Eye (tissue), 1 donor: ENCODE results near the gene BCLAF1.
"Not testable (repeated sequence)": the region's sequence is repeated elsewhere in the genome, so short reads cannot be mapped to it uniquely, and the experiment has no call there.

ENCODE experiments used
- DNase-seq: peaks from one replicate; pipeline ENCODE4 v3.0.0-alpha.2; 2015

Gene BCLAF1

DNA sequence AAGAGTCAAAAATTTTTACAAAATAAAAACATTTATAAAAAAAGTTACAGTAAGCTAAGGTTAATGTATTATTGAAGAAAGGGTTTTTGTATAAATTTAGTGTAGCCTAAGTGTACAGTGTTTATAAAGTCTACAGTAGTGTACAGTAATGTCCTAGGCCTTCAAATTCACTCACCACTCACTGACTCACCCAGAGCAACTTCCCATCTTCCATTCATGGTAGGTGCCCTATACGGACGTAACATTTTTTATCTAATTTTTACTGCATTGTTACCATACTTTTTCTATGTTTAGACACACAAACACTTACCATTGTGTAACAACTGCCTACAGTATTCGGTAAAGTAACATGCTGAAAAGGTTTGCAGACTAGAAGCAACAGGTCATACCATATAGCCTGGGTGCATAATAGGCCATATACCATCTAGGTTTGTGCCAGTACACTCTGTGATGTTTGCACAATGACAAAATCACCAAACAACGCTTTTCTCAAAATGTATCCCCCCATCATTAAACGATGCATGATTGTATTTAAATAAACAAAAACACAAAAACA is 45.5 kb downstream of the BCLAF1 start:
- DNase-seq = no peak

GRCh38 chr6:136236466-136237293 is 53.0 kb downstream of the BCLAF1 start:
- no peak for DNase-seq

DNA sequence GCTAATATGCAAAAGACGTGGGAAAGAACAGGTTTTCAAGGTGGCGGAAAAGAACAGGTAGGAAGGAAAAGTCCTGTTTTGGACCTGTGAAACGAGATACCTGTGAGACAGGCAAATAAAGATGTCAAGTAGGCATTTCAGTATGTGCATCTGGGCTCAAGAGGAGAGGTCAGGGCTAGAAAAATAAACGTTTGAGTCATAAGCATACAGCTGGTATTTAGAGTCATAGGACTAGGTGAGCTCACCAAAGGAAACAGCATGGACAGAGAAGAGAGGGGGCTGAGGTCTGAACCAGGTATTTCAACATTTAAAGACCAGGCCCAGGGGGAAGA is 54.4 kb downstream of the BCLAF1 start:
- DNase-seq = no peak

GRCh38 chr6:136232701-136233100 is 56.9 kb downstream of the BCLAF1 start:
- DNase-seq = no peak

- DNase-seq = no peak
Measured at GRCh38 chr6:136230219-136230853, 59.3 kb downstream of the BCLAF1 start.

GRCh38 chr6:136228814-136229213 is 60.8 kb downstream of the BCLAF1 start:
- no peak for DNase-seq

DNA sequence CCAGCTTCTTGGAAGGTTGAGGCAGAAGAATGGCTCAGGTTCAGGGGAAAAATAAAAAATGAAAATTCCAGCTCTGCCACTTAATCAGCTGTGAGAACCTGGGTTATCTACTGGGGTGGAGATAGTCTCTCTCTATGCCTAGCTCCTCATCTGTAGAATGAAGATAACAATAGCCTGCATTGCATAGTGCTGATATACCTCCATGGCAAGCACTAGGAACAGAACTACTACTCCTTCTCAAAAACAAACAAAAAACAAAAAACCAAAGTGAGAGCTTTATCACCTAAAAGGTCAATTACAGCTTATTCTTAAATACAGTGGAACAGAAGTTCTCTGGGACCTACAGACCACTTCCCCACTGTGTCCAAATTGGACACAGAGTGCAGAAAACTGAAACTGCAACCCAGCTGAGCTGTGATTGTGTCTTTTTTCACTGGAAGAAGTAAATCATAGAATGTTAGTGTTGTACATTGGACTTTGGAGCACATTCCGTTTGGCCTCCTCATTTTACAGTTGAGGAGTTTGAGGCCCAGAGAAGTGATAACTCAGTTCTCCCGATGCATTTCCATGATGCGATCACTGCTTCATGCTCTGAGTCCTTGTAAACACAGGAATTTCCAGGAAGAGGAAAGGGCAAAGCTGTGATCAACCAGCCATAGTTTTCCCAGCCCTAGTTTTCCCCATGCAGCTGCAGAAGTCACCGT is 62.8 kb downstream of the BCLAF1 start:
- no peak for DNase-seq

- DNase-seq = peak; percentile 86
Measured at GRCh38 chr6:136226027-136226673, 63.5 kb downstream of the BCLAF1 start.

GRCh38 chr6:136225496-136225895 is 64.2 kb downstream of the BCLAF1 start:
- DNase-seq = no peak

- not testable (repeated sequence) for DNase-seq
Measured at GRCh38 chr6:136224974-136225373, 64.7 kb downstream of the BCLAF1 start.

DNA sequence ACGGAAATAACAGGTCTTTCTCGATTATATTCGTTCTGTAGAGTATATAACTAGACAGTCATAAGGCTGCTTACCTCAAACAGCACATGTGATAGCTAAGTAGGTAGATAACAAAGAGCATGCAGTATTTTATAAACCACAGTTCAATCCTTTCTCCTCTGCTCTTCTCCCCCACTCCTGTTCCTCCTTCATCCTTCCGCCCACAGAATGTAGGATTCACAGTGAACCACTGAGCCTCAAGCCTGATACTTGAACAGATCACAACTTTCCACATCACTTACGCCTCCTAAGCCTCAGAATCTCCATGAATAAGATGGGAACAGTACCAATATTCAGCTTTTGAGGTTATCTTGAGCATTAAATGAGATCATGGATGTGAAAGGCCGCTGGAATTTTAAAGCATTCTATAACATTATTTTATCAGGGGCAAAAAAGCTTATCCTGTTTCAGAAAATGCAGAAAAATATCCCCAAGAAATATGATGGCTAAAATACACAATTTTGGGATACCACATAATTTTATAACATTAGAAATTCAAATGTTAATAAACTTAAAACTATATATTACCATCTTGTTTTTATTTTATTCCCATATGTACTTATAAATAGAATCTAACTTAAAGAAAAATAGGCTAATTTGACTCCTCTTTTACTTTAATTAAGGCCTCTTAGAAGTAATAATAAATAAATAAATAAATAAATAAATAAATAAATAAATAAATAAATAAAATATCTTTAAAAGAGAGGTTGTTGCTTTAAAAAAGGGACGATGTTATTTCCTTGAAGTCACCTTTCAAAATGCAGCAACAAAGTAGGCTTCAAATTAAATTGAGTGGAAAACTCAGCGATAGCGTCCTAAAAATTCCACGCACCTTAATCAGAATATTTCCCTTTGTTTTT is 72.9 kb downstream of the BCLAF1 start:
- no peak for DNase-seq

GRCh38 chr6:136213853-136214252 is 75.8 kb downstream of the BCLAF1 start:
- no peak for DNase-seq

GRCh38 chr6:136213012-136213539 is 76.6 kb downstream of the BCLAF1 start:
- DNase-seq = no peak

- DNase-seq = no peak
Measured at GRCh38 chr6:136212608-136213007, 77.0 kb downstream of the BCLAF1 start.

GRCh38 chr6:136210398-136211165 is 79.1 kb downstream of the BCLAF1 start:
- DNase-seq = no peak

DNA sequence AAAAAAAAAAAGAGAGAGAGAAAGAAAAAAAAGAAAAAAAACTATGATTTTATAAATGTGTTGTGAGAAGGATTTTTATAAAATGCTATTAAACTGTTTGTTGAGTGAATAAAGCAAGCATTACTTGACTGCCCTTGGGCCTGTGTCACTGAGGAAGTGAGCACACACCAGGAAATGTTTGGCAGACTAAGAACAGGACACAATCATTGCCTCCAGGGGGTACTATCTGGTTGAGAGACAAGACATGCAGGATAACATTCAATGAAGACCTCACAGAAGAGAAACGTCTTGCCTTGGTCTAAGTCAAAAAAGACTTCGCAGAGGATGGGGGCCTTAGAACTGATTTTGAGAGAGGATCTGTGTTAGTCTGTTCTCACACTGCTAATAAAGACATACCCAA is 80.2 kb downstream of the BCLAF1 start:
- DNase-seq = no peak

- DNase-seq = no peak
Measured at GRCh38 chr6:136208783-136209182, 80.9 kb downstream of the BCLAF1 start.
